SK-N-SH (cell line): ENCODE data around the gene SEC62. TPM values are rescaled to one million over a fixed set of nuclear protein-coding genes. Genes with fewer than 3 reads are reported as not detected.
A peak's percentile ranks its signal among the peaks of the same experiment; 100 is the strongest.

ENCODE experiments used
- CTCF ChIA-PET: fragments of 300-600, 350-600 bp; formaldehyde crosslinking; extraction: SDS; loops from one replicate; lab custom pipeline; 2021; lab: Yijun Ruan, JAX
- POLR2A ChIA-PET: fragments of 350-600 bp; sonication (Branson Sonifier 250); formaldehyde crosslinking; extraction: SDS; loops from one replicate; lab custom pipeline; 2020; ENCODE audit warnings: antibody characterized with exemption, inconsistent platforms; lab: Yijun Ruan, JAX
- DNase-seq: peaks from one replicate; pipeline ENCODE4 v3.0.0; 2012
- H2AFZ ChIP-seq: fragments of 200-600 bp; sonication (generic); 2 replicates; pipeline ENCODE4 v1.8.1; 2016; ENCODE audit warnings: antibody characterized with exemption, mild to moderate bottlenecking, low read depth
- H3F3A ChIP-seq: fragments of 200-600 bp; sonication (generic); replicated peaks from 2 replicates; pipeline ENCODE3; 2016; ENCODE audit warnings: antibody characterized with exemption, mild to moderate bottlenecking; ENCODE audit not compliant: insufficient read depth
- H3K27ac ChIP-seq, 2 experiments: fragments of 200-500 bp in 1 of 2; fragments of 200-600 bp in 1 of 2; sonication (Bioruptor generic) in 1 of 2; sonication (generic), shearing (Covaris generic) in 1 of 2; 2 replicates each; pipeline versions ENCODE4 v1.5.1 to v1.6.1; 2014 to 2016; ENCODE audit warnings: low read depth in 2 of 2, inconsistent platforms in 1 of 2, low read length in 1 of 2, mild to moderate bottlenecking in 1 of 2, mixed read lengths in 1 of 2
- H3K27me3 ChIP-seq: fragments of 200-600 bp; sonication (generic), shearing (Covaris generic); 2 replicates; pipeline ENCODE4 v1.6.1; 2016; ENCODE audit warnings: mixed run types; ENCODE audit not compliant: insufficient read depth
- H3K36me3 ChIP-seq, 2 experiments: fragments of 200-500 bp in 1 of 2; fragments of 200-600 bp in 1 of 2; sonication (Bioruptor generic) in 1 of 2; sonication (generic) in 1 of 2; replicated peaks in 1 of 2; 2 replicates each; pipeline versions ENCODE3 to v1.5.1; 2014 to 2016; ENCODE audit warnings: low read length in 1 of 2, mild to moderate bottlenecking in 1 of 2; ENCODE audit not compliant: insufficient read depth in 2 of 2, control insufficient read depth in 1 of 2
- H3K4me1 ChIP-seq, 2 experiments: fragments of 200-500 bp in 1 of 2; fragments of 200-600 bp in 1 of 2; sonication (Bioruptor generic) in 1 of 2; sonication (generic), shearing (Covaris generic) in 1 of 2; 2 replicates each; pipeline versions ENCODE4 v1.5.1 to v1.6.1; 2014 to 2016; ENCODE audit warnings: low read depth in 1 of 2, low read length in 1 of 2, mixed run types in 1 of 2; ENCODE audit not compliant: insufficient read depth in 2 of 2, control insufficient read depth in 1 of 2
- H3K4me2 ChIP-seq: fragments of 200-600 bp; sonication (generic), shearing (Covaris generic); 2 replicates; pipeline ENCODE4 v1.6.1; 2017; ENCODE audit warnings: mixed run types
- H3K4me3 ChIP-seq, 2 experiments: fragments of 200-500 bp in 1 of 2; fragments of 200-600 bp in 1 of 2; sonication (Bioruptor generic) in 1 of 2; sonication (generic), shearing (Covaris generic) in 1 of 2; 2 replicates each; pipeline versions ENCODE4 v1.5.1 to v1.8.1; 2014 to 2016; ENCODE audit warnings: low read depth in 2 of 2, inconsistent platforms in 1 of 2, low read length in 1 of 2, mild to moderate bottlenecking in 1 of 2, mixed read lengths in 1 of 2, moderate library complexity in 1 of 2
- H3K79me2 ChIP-seq: fragments of 200-600 bp; sonication (generic); 2 replicates; pipeline ENCODE4 v1.8.1; 2017; ENCODE audit warnings: mild to moderate bottlenecking; ENCODE audit not compliant: insufficient read depth
- H3K9ac ChIP-seq: fragments of 200-600 bp; sonication (generic); 2 replicates; pipeline ENCODE4 v1.6.1; 2017; ENCODE audit warnings: mixed run types
- H3K9me2 ChIP-seq: fragments of 200-600 bp; sonication (generic); 2 replicates; pipeline ENCODE4 v1.6.1; 2017; ENCODE audit warnings: mixed run types
- H3K9me3 ChIP-seq: fragments of 200-600 bp; sonication (generic); 2 replicates; pipeline ENCODE4 v1.6.1; 2017; ENCODE audit warnings: mixed run types, mild to moderate bottlenecking, moderate library complexity
- H4K20me1 ChIP-seq: fragments of 200-600 bp; sonication (generic); 2 replicates; pipeline ENCODE4 v1.6.1; 2017; ENCODE audit warnings: mild to moderate bottlenecking, mixed run types; ENCODE audit not compliant: insufficient read depth
- FOXM1 ChIP-seq: IDR thresholded peaks from 2 replicates; pipeline ENCODE4 v1.4.0; 2012; ENCODE audit warnings: low read depth, mild to moderate bottlenecking
- GABPA ChIP-seq: IDR thresholded peaks from 2 replicates; pipeline ENCODE4 v1.4.0; 2012; ENCODE audit warnings: low read depth, mild to moderate bottlenecking
- REST ChIP-seq: IDR thresholded peaks from 2 replicates; pipeline ENCODE4 v1.6.1; 2012; ENCODE audit warnings: mild to moderate bottlenecking, low read depth, low read length, moderate library complexity
- USF2 ChIP-seq: fragments of 150-350 bp; IDR thresholded peaks from 2 replicates; pipeline ENCODE4 v1.6.1; 2017; ENCODE audit warnings: antibody characterized with exemption, low read length, low read depth, borderline replicate concordance
- WGBS: methylation state at CpG from one replicate; pipeline ENCODE4 v1.1.6; 2017; ENCODE audit warnings: low lambda C conversion rate; 5-methylcytosine and 5-hydroxymethylcytosine counted together
- polyA plus RNA-seq, 3 experiments: library from polyadenylated mRNA; depleted of rRNA; stranded (reverse); fragments of >200 nt; gene quantifications; 2 replicates each; pipeline ENCODE4 v1.2.3, GENCODE V29; 2012
- TF ChIP-seq, protein P1 (sequence below): IDR thresholded peaks from 2 replicates; pipeline ENCODE4 v1.4.0; 2012; ENCODE audit warnings: low read depth, borderline replicate concordance
- TF ChIP-seq, protein P2 (sequence below): fragments of 200-600 bp; sonication (generic); IDR thresholded peaks from 2 replicates; pipeline ENCODE4 v1.6.1; 2017; ENCODE audit warnings: antibody characterized with exemption, mild to moderate bottlenecking, moderate library complexity

SEC62 gene
- polyA plus RNA-seq, 1 of the 3 experiments (the other 2 are of a cell fraction), result 15.0 TPM

DNA sequence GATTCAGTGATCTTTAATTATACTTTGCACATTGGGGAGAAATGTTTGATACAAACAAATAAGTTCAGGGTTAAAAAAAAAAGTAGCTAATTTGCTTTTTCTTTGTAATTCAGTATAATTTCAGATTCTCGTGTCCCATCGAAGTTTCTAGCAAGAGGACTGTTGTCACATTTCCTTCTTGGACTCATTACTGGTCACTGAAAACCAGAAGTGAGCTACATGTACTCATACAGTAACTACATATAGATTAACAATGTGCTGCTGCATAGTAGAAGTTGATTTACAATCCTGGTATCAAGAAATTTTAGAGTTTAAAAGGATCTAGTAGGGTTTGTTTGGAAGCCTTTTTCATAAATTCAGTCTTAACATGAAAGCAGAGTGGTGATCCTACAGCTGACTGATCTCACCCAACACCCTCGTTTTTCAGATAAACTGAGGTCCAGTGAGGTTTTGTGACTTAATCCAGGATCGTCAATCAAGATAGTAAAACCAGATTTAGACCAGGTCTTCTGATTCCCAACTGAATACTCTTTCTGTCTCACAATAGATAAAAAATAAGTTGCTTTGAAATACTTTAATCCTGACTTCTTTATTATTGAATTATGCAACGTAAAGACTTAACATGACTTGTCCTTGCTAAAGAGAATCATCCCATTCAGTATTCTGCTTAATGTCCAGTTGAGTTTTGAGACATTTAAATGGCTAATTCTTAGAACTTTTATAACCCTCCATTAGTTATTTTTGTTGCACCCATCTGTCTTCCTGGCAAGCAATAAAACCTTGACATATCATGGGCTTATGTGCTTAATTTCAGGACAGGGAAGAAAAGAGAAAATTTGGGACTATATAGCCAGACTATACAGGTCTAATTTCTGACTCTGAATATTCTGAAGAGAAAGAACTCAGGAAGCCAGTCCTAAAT is 2.8 kb downstream of the SEC62 start:
- H3F3A ChIP-seq, result peaks cover 7% of the 10 kb centered on the region
- WGBS, result 93% methylated on average over 5 of the region's 5 CpGs
- peaks cover 8 to 33% of the 10 kb centered on the region in 2 experiments for H3K36me3 ChIP-seq
- no peaks in the 10 kb centered on the region for H3K27me3 ChIP-seq
- peaks cover 62% of the 10 kb centered on the region for H4K20me1 ChIP-seq
- H3K79me2 ChIP-seq, result peaks cover 82% of the 10 kb centered on the region
- ChIA-PET CTCF (interaction anchor here (0.7 to 0.8 kb wide), 2 partner anchors 66 to 330 kb away, joined by 3 read pairs; no protein-coding TSS in a partner anchor), POLR2A (no interaction called here)
- H3K27ac ChIP-seq, result no peak overlapping the region
- TF ChIP-seq GABPA (no peak), USF2 (no peak), REST (no peak), FOXM1 (no peak)
- TF ChIP-seq, protein P1, sequence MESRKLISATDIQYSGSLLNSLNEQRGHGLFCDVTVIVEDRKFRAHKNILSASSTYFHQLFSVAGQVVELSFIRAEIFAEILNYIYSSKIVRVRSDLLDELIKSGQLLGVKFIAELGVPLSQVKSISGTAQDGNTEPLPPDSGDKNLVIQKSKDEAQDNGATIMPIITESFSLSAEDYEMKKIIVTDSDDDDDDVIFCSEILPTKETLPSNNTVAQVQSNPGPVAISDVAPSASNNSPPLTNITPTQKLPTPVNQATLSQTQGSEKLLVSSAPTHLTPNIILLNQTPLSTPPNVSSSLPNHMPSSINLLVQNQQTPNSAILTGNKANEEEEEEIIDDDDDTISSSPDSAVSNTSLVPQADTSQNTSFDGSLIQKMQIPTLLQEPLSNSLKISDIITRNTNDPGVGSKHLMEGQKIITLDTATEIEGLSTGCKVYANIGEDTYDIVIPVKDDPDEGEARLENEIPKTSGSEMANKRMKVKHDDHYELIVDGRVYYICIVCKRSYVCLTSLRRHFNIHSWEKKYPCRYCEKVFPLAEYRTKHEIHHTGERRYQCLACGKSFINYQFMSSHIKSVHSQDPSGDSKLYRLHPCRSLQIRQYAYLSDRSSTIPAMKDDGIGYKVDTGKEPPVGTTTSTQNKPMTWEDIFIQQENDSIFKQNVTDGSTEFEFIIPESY, result no peak
- TF ChIP-seq, protein P2, sequence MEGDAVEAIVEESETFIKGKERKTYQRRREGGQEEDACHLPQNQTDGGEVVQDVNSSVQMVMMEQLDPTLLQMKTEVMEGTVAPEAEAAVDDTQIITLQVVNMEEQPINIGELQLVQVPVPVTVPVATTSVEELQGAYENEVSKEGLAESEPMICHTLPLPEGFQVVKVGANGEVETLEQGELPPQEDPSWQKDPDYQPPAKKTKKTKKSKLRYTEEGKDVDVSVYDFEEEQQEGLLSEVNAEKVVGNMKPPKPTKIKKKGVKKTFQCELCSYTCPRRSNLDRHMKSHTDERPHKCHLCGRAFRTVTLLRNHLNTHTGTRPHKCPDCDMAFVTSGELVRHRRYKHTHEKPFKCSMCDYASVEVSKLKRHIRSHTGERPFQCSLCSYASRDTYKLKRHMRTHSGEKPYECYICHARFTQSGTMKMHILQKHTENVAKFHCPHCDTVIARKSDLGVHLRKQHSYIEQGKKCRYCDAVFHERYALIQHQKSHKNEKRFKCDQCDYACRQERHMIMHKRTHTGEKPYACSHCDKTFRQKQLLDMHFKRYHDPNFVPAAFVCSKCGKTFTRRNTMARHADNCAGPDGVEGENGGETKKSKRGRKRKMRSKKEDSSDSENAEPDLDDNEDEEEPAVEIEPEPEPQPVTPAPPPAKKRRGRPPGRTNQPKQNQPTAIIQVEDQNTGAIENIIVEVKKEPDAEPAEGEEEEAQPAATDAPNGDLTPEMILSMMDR, result no peak
- peaks cover 9 to 15% of the 10 kb centered on the region in 2 experiments; a peak in 3 of 4 replicates for H3K4me1 ChIP-seq
- H3K9me2 ChIP-seq, result no peaks in the 10 kb centered on the region
- H3K9ac ChIP-seq, result no peak overlapping the region
- H3K9me3 ChIP-seq, result no peaks in the 10 kb centered on the region
- no peak overlapping the region for H2AFZ ChIP-seq
- peak overlapping the region; percentile 66; the same call in 1 of the 2 replicates for H3K4me2 ChIP-seq
- no peak overlapping the region for H3K4me3 ChIP-seq
- DNase-seq, result no peak
